Stimulated activated CD4-positive, alpha-beta T cell treated with anti-CD3 and anti-CD28 coated beads, Interleukin-12 subunit alpha, Interleukin-12 subunit beta, amount 100 ng/mL, for 48 hours (primary cell): Measurements from ENCODE around the gene SPATA13.
"Not testable (repeated sequence)": the region's sequence is repeated elsewhere in the genome, so short reads cannot be mapped to it uniquely, and the experiment has no call there.

Experiments
- DNase-seq, 3 donors: peaks; one replicate each; pipeline ENCODE4 v3.0.0-alpha.2; 2020; ENCODE audit warnings: low read depth in 2 of 3, low spot score in 1 of 3

SPATA13 gene

DNA sequence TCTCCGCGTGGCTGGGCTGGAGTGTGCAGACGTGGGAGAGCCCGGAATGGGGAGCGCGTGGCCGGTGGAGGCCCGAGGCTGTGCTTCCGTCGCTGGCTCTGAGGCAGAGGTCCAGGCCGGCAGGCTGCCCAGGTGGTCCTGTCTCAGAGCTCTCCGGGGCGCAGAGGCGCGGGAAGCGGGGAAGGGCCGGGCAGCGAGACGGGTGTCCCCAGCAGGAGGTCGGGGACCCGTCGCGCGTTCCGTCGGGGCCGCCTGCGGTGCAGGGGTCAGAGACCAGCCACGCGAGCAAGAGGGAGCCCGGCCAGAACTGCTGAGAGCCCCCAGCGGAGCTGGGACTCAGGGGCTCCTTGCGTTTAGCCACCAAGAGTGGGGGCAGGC is 147.5 kb downstream of the SPATA13 start:
- DNase-seq = no peak

DNA sequence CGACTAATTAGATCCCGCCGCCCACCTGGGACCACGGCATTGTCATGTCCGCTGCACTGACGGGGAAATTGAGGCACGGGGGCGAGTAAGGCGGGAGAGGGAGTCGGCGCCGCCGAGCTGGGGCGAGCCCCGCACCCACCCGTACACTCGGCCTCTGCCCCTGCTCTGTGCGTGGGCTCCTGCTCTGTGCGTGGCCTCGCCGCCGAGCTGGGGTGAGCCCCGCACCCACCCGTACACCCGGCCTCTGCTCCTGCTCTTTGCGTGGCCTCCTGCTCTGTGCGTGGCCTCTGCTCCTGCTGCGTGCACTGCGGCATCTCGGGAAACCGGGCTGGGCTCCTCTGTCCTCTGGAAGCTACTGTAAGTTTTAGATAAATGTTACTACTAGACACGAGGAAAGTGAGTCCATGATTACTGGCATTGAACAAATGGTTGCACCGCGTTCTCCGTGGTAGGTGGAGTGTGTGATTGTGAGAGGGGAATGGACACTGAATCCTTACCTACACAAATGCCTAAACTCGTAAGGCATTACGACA is 148.0 kb downstream of the SPATA13 start:
- no peak for DNase-seq

DNA sequence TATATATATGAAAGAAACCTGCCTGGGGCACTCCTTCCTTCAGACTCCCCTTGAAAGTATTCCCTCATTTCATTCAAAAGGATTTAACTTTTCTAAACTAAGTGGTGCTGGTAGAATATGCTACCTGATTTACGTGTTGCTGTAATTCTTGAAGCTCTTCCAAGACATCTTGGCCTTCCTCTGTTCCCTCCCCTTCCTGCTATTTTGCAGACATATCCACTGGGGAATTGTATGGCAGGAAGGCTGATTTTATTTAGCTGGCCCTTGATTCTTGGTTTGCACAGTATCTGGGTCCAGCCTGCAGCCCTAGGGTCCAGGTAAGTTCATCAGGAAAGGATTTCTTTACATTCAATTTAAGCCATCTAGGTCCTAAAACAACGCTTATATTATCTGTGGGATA is 148.8 kb downstream of the SPATA13 start, which contains the start of gene C1QTNF9:
Gene C1QTNF9, plus strand, starts transcription at position 281 of the 400 bp plus-strand sequence. CDS start 6,424 bp downstream, outside the sequence.
- DNase-seq = not testable (repeated sequence)

DNA sequence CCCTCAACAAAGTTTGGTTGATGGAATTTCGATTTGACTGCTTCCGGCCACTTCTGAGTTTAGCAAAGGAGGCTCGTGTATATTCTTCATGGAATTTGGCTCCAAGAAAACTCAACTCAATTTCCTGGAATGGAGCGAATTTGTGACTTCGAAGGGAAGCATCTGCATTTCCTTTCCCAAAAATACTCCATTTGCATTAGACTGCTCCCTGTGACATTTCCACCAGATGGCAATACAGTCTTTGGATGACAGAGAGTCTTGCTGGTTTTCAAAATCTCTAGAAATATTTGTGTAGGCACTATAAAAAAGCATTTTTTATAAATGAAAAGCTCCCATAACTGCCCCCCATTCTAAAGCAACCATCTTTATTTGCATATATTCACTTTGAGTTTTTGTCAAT is 152.9 kb downstream of the SPATA13 start:
- no peak for DNase-seq

DNA sequence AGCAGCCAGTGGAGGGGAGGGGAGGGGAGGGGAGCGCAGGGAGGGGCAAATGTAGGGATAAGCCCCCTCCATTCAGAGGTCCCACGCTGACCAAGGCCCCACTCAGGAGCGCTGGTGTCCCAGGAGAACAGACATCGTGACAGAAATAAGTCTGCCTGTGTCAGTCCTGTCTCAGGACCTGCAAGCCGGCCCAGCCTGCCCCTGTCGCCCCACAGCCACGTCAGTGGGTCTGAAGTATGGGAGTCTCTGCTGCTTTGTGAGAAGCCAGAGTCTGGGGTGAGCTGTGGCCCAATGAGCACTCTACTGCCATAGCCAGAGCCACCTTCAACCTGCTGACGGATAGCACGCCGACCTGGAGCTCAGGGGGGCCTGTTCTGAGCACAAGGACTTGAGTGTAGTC is 157.3 kb downstream of the SPATA13 start:
- not testable (repeated sequence) for DNase-seq

DNA sequence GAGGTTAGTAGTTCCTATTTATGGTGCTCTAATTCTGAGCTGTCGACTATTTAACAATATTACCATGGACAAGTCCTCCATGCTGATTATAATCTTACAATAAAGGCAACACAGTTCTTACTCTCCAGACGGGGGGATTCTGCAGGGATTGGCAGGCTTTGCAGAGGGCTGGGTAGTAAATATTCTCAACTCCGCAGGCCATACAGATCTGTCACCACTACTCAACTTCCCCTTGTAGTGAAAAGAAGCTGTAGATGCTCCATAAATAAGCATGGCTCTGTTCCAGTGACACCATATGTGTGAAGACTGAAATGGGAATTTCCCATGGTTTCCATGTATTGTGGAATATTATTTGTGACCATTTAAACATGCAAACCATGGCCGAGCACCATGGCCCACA is 158.4 kb downstream of the SPATA13 start:
- DNase-seq = not testable (repeated sequence)

DNA sequence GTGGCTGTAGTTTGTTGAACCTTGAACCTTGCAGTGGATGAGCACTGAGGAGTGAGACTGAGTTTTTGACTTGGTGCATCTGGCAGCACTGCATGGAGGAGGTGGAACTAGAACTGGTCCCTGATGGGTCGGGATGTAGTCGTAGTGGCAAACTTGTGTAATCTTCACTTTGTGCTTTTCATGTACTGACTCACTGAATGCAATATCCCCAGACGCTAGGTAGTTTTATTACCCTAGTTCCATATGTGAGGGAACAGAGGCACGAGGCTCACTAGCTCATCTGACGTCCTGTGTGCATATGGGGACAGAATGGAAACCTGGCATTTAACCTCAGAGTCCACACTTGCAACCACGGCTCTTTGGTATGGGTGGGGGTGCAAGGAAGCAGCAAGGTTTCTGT is 159.1 kb downstream of the SPATA13 start:
- DNase-seq = not testable (repeated sequence)

DNA sequence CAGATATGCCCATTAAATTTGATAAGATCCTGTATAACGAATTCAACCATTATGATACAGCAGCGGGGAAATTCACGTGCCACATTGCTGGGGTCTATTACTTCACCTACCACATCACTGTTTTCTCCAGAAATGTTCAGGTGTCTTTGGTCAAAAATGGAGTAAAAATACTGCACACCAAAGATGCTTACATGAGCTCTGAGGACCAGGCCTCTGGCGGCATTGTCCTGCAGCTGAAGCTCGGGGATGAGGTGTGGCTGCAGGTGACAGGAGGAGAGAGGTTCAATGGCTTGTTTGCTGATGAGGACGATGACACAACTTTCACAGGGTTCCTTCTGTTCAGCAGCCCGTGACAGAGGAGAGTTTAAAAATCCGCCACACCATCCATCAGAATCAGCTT is 160.9 kb downstream of the SPATA13 start:
- DNase-seq = not testable (repeated sequence)

DNA sequence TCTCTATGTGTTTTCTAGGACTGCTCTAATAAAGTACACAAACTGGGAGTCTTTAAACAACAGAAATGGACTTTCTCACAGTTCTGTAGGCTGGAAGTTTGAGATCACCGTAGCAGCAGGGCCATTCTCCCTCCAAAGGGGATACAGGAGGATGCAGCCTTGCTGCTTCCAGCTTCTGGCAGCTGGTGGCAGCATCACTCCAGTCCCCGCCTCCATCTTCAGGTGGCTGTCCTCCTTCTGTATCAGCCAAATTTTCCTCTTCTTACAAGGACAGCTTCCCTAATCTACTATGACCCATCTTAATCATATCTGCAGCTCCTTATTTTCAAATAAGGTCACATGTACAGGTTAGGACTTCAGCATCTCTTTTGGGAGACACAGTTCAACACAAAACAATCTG is 161.9 kb downstream of the SPATA13 start:
- not testable (repeated sequence) for DNase-seq

DNA sequence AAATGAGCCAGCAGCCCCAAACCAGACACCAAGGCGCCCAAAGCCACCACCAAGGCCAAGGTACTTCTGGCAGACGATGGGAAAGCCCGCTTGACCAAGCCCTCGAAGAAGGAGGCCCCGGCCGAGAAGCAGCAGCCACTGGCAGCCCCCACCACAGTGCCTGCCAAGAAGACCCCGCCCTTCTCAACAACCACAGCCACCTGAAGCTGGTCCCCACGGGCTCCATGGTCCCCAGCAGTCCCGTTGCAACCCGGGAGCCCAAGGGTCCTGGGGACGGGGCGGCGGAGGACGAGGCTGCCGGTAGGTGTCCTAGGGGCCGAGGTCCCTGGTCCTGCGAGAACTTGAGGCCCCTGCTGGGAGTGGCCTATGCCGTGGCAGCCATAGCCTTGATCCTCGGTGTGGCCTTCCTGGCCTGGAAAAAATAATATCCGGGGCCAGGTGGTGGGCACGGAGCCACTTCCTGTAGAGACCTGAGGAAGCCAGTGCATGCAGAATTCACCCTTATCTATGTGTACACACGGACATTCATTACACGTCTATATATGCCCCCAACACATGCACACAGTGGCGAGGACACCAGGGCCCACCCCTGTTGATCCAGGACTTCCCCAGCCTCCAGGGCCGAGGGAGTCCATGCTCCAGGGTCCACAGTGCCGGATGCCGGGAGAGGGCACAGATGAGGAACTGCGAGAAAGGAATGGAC is 162.7 kb downstream of the SPATA13 start:
- DNase-seq = no peak

DNA sequence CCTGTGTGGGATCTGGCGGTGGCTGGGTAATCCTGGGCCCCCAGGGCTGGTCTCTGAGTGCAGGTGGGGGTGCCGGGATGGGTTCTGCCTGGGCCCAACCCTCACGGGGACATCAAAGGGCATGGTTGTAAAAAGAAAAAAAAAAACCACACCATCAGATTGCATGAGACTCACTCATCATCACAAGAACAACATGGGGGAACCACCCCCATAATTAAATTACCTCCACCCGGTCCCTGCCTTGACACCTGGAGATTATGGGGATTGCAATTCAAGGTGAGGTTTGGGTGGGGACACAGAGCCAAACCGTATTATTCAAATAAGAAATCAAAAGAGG is 163.2 kb downstream of the SPATA13 start:
- DNase-seq = no peak

DNA sequence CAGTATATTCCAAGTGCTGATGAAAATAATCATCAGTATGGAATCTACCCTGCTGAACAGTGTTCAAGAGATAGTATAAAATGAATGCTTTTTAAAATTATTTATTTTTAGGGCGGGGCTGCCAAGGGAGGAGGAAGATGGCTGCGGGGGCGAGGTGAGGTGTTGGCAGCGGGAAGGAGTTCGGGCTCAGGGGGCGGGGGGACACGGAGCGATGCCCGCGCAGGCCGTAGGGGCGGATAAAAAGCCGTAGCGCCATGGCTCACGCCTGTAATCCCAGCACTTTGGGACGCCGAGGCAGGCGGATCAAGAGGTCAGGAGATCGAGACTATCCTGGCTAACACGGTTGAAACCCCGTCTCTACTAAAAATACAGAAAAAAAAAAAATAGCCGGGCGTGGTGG is 167.1 kb downstream of the SPATA13 start:
- DNase-seq = not testable (repeated sequence)

DNA sequence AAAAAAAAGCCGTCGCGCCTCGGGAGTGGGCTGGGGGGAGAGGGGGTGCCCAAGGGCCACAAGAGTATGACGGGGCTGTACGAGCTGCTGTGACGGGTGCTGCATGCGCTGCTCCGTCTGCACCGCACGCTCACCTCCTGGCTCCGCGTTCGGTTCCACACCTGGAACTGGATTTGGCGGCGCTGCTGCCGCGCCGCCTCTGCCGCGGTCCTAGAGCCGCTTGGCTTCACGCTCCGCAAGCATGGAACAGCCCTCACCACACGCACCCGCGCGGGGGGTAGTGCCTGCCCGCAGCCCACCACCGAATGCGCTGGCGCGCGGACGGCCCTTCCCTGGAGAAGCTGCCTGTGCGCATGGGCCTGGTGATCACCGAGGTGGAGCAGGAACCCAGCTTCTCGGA is 167.6 kb downstream of the SPATA13 start:
- no peak for DNase-seq

DNA sequence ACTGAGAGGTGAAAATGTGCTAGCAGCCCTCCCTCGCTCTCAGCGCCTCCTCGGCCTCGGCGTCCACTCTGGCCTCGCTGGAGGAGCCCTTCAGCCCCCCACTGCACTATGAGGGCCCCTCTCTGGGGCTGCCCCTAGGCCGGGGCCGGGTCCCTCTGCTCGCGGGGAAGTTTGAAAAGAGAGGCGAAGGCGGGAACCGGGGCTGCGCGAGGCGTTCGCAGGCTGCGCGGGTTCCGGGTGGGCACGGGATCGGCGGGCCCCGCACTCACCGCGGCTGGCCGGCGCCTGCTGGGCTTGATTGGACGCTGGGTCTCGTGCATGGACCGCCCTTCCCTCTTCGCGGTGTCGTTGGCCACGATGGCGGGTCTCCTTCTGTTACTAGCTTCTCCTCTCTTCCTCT is 178.2 kb downstream of the SPATA13 start:
- DNase-seq = no peak

DNA sequence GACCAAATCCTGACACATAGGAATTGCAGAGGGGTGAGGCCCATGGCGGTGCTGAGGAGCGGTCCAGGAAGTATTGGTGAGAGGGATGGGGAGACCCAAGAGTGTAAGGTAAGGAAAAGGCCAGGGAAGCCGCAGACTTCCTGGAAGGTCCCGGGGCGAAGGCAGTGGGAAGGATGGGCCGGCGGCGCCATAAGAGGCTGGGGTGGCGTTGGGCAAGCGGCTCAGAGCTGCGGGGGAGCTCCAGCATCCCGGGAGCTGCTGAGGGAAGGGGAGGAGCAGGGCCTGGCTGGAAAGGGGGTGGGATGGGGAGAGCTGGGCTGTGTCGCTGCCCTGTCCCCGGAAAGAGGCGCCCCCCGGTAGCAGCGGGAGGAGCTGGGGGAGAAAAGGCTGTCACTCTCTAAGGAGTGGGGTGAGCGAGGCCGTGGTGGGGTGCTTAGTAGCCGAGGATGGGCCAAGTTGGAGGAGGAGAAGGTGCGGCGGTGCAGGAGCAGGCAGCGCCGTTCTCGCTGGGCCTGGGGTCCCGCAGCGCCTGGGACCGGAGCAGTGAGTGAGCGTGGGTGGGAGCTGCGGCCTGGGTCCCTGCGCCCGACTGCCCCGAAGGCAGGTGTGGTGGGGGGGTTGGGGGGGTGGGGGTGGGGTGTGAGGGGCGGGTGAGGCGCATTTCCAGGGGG is 179.6 kb downstream of the SPATA13 start:
- no peak for DNase-seq

DNA sequence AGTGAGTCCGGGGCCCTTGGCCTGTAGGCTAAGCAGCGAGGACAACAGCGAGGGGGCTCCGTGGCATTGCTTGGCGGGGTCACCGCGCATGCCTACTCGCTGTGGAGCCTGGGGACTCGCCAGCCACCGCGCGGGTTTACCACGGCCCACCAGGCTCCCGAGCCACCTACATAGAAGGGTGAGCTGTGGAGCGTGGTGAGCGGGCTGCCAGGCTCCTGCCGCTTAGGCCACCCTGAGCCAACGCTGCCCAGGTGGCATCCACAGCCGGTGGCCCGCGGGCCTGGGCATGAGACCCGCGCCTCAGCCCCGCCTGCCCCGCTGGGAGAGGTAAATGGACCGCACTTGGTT is 180.1 kb downstream of the SPATA13 start:
- DNase-seq = no peak

DNA sequence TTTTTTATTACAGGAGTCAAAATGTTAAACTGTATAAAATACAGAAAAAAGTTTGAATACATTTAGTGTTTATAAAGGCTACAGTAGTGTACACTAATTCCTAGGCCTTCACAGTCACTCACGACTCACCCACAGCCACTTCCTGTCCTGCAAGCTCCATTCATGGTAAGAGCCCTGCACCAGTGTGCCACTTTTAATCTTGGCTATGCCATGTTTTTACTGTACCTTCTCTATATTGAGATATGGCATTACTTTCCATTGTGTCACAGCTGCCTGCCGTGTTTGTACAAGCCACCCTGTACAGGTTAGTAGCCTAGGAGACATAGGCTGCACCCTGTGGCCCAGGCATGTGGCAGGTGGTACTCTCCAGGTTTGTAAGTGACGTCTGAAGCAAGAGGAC is 180.9 kb downstream of the SPATA13 start:
- DNase-seq = no peak

DNA sequence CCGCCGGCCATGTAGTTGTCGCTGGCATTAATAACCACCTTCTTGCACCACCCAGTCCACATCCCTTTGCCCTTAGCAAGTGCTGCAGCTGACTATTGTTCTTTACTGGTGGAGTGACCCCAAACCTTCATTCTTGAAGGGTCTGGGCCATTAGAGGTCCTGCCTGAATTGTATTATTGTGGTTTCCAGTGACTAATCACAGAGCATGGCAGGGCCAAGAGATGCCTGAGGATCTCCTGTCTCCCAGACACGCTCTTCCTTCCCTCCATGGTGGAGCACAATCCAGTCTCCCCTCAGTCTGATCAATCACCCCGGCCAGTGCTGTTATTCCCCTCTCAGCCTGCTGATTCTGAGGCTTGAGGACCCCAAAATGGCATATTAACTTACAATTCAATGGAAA is 187.9 kb downstream of the SPATA13 start:
- DNase-seq = no peak

DNA sequence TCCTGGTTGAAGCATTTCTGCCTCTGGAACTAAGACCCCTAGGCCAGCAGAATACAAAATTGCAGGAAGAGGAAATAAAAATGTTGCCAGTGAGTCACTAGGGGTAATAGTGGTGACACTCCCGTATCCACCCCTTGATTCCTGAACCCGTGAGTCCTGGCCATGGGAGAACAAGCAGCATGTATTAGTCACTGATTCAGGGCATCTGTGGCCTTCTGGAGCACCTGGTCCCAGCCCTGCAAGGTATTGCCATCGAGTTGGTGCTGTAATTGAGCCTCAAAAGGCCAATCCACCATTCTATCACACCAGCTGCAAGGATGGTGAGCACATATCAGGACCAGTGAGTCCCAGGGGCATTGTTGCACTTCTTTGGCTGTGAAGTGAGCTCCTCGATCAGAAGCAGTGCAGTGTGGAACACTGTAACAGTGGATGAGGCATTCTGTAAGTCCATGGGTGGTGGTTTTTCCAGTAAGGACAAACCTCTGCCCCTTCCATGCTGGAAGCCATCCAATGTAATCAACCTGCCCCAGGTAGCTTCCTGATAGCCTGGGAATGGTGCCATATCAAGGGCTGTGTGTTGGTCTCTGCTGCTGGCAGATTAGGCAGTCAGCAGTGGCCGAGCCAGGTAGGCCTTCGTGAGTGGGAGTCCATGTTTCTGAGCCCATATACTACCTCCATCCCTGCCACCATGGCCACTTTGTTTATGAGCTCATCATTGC is 188.4 kb downstream of the SPATA13 start:
- DNase-seq = no peak

DNA sequence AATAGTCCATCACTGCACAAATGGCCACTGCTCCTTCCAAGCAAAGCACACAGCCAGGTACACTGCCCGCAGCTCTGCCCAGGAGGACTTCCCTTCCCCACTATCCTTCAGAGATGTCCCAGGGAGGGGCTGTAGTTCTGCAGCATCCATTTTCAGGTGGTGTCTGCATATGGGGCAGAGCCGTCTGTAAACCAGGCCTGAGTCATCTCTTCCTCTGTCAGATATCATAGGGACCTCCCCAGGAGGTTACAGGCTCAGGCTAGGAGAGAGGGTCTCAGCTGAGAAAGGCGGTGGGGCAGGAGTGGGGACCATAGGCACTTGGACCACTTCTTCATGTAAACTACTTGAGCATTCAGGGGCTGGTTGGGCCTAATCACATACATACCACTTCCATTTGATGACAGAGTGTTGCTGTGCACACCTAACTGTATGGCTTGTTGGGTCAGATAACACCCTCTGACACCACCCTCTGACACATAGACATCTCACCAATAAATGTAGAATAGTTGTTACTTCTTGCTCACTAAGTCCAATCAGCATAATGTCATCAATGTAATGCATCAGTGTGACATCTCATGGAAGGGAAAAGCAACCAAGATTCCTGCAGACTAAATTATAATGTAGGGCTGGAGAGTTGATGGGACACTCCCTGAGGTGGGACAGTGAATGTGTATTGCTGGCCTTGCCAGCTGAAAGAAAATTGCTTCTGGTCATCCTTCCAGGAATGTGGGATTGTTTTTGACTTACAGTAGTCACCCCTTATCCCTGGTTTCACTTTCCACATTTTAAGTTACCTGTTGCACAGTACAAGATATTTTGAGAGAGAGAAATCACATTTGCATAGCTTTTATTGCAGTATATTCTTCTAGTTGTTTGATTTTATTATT is 189.5 kb downstream of the SPATA13 start:
- not testable (repeated sequence) for DNase-seq

DNA sequence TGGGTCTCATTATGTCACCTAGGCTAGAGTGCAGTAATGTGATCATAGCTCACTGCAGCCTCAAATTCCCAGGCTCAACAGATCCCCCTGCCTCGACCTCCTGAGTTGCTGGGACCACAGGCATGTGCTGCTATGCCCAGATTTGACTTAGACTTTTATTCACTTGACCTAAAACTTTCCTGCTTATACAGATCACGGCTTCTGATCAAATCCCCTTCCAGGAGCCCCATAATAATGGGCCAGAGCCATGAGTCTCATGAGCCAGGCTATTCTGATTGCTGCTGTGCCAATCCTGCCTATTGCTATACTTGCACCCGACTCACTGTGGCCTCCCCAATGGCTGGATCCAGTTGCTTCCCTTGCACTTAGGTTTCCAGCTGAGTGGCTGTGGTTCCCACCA is 190.9 kb downstream of the SPATA13 start:
- no peak for DNase-seq
